GM21423 (cell line): ENCODE results near the gene ATP8A2.
A peak's percentile ranks its signal among the peaks of the same experiment; 100 is the strongest.

ENCODE experiments used
- ATAC-seq: cut with Tn5 transposase; IDR thresholded peaks from one replicate; pipeline ENCODE4 v1.9.1; 2021; ENCODE audit warnings: mild to moderate bottlenecking, moderate library complexity; ENCODE audit not compliant: unreplicated experiment

Gene ATP8A2

DNA sequence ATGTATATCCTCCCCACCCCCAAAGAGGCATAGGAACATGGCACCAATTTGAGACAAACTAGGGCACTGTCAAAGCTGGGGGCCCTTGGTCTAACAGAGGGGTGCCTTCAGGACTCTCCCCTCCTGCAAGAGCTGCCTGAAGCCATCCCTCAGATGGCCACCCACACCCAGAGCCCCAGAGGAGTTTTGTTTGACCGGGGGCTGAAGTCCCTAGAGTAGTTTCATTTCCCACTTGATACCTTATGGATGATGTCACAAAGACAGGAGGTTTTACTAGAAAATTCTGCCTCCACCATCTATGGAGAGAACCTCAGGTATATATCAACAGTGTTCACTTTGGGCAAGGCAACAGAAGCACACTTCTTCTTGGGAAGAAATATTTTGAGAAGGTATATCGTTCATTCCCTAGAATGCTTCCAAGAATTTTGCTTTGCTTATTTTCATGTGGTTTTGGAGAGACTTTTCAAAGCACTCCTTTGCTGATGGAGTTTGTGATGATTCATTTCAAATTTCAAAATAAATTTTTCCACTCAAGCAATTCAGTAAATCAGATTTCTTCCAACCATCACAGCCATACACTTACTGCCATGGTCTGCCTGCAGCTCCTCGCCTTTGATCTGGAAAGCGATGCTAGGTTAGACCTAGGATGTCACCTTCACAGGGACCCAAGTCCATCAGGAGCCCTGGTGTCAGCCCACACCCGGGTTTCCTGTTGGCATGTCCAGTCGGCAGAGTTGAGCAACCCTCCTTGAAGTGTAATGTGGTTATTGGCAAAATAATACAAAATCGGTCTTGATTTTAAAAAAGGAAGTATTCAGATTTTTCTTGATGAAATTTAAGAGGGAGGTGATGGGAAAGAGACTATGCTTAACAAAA lies 473.0 kb downstream of the ATP8A2 start:
- no peak for ATAC-seq

DNA sequence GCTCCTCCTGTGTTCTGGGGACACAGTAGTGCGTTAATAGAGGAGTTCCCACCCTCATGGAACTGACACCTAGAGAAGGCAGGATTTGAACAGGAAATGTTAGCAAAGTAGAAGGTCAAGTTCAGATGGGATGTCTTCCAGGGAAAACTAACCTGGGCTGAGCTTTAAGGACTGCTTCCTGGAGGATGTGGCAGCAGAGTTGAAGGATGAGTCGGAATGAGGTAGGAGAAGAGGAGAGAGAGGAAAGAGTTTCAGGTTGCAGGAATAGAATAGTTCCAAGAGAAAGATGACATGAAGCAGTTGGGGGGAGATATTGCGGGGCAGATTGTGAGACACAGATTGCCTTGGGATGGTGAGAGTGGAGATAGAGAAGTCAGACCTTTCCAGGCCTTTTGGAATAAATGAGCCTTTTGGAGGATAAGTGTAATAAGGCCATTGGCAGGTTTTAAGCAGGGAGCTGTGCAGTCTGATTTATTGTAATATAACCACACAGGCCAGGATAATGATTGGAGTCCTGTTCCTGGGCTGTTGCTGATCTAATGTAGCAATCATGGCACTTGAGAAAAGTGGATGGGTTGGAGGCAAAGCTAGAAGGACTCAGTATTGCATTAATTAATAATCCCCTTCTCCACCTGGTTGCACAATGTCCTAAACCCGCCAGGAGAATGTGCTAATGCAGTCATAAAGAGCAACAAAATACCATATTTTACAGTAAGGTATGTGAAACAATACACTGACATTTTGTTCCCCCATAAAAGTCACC lies 474.6 kb downstream of the ATP8A2 start:
- ATAC-seq: no peak

DNA sequence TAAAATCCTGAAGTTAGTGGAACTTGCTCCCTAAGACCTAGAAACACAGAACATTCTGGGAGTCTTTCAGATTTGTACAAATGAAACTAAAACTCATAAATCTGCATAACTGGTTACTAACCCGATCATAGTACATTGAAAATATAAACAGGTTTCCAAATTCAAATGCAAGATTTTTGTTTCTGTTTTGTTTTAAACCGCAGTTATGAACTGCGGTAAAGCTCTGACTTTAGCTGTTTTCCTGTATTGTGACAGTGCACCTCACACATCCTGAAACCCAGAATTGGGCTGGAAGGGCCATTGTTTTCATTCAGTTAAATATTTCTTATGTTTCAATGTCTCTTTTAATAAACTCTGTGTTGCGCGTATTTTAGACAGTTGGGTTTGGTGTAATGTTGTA lies 475.4 kb downstream of the ATP8A2 start:
- peak; percentile 89 for ATAC-seq

DNA sequence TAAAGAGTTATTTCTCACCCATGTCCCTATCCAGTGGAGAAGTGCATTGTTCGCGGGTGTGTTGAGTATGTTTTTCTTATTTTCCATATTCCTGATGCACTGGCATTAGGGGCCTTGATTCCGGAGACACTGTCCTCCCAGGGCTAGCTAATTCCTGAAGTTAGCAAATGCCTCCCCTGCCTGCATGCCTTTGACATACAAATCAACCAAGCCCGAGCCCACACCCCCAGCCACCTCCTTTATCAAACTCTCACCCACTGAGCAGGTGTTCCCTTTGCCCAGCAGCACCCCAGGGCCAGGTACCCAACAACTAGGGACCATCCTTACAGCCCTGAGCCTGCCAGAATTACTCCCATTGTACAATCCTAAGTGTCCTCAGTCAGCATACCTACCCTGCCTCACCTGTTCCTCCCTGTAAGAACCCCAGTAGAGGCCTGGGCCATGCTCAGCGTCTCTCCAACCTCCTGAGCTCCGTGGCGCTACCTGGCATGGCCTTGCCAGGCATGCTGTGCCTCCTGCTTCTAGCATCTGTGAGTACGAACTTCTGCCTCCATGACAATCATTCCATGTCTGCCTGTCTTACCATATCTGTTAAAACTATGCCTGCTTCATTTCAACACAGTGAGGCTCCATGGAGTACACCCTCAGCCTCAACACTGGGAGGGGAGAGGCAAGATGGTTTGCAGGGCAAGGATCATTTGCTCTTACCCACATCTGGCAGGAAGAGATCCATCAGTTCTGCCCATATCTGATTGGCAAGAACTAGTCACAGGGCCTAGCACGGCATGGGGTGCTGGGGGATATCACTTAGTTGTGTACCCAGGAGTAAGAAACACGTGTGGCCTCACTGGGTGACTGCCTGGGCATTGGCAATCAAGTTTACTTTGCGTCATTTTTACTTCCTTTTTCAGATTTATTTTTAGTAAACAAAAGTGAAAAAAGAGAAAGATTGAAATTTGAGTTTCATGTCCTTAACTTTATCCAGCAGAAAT lies 476.2 kb downstream of the ATP8A2 start:
- no peak for ATAC-seq

DNA sequence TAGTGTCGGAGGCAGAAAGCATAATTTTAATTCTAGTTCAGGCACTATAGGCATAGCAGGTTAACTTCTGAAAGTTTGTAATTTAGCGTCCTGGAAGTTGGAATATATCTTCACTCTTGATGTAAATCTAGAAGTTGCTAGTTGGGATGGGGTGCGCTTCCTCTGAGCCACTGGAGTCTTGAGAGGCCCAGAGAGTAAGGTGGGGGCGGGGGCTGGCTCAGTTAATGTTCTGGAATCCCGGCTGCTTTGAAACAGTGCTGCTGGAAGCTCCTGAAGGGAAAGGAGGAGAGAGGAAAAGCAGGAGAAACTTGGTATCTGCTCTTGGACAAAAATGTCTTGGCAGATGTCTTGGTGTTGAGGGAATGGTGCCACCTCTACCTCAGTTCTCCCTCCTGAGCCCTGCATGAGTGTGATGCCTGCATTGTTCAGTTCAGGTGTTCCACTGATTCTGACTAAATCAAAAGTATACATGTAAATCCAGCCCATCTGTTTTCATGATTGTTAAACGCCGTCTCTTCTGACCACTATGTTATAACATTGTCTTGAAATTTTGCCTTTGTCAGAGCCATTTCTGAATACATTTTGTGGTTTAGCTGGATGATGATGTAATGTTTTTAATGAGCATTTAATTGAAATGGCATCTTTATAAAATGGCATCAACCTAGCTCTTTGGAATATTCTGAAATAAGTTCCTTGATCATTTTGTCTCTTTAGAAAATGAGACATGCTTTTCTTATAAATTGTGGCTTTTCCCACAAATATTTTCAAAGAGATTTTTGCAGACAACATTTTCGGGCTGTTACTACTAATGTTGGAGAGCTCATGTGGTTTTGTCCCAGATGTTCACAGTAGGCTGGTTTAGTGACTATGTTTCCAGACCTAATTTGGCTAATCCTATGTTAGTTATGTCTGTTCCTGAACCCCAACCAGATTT lies 477.3 kb downstream of the ATP8A2 start:
- ATAC-seq: no peak

DNA sequence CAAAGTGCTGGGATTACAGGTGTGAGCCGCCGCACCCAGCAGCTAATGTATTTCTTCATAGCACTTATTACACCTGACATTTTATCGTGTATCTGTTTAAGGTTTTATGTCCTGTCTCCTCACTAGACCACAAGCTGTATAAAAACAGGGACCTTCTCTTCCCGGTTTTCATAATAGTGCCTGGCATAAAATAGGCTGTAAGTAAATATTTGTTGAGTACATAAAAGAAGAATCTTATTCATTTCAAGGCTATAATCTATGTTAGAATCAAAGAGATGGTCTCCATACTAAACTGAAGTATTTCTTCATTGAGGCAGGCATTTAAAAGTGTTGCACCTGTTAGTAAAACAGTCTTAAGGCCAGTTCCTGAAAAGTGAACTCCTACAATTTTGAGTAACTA lies 486.1 kb downstream of the ATP8A2 start:
- ATAC-seq: no peak

DNA sequence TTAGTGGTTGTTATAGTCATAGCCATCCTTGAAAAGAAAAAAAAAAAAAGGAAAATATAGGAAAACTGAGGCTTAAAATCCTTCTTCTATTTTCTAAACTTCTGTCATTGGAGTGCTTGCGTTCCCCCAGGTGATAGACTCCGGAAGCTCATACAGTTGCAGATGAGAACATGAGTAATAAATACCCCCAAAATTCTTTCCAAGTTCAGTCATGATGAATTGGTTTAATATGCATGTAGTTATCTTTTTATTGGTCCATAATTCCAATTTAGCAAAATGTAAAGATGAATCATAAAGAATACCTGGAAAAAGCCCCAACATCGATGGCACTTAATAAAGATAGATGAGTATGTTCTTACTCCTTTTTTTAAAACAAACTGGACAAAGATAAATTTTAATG lies 487.8 kb downstream of the ATP8A2 start:
- no peak for ATAC-seq

DNA sequence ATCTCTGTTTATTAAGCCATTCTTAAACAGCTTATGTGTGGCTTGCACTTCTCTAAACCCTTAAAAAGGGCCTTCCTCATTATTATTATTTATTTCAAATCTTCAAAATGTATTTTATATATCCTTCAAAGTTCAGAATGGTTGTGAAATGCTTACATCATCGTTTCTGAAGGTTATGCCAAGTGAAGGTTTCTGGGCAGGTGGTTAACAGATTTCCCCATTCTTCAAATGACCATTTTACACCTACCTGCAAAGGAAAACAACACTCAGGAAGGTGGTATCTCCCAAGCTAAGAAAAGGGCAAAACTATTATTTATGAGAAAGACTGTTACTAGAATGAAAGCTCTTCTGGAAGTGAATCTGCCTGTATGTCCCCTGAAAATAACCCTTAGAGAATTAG lies 488.5 kb downstream of the ATP8A2 start:
- ATAC-seq: no peak

DNA sequence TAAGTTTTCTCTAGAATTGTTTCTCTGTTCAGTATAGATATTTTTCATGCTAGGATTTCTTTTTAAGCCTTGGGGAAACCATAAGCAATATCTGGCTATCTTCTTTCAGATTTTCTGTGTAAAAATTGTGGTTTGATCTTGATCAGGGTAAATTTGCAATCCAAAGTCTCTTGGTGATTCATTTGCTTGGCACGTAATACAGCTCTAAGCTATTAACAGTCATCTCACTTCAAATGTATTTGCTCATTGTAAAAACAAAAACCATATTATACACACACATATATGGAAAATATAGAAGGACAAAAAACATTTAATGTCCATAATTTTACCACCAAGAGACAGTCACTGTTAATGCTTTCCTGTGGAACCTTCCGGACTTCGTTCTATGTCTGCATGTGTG lies 489.1 kb downstream of the ATP8A2 start:
- no peak for ATAC-seq

DNA sequence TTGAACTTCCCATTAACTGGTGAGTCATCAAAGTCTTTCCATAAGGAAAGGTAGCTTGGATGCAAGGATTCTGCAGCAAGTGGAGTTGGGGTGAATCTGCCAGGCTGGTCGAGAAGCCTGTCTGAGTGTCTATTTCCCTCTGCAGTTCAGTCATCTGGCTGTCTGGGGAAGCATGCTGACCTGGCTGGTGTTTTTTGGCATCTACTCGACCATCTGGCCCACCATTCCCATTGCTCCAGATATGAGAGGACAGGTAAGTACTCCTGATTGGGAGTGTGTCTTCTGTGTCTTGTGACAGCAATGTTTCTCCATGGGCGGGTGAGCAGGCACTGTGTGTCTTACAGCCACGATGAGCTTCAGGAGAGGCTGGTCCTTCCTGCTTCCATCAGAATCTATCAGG lies 490.4 kb downstream of the ATP8A2 start:
- ATAC-seq: no peak

DNA sequence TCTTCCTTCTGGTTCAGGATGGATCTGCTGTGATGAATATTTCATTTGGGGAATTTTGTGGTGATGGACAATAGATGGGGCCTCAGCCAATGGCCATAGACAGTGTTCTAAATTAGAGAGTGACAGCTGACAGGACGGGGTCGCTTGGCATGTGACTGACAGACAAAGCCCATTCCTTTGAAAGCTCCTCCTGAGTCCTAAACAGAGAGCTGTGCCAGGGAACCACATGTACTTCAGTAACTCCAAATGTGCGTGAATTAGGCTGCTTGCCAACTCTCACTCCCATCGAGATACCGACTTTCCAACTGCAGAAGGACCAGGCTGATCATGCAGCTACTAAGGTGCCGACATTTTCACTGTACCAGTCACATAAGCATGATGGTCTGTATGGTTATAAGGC lies 492.3 kb downstream of the ATP8A2 start:
- no peak for ATAC-seq

DNA sequence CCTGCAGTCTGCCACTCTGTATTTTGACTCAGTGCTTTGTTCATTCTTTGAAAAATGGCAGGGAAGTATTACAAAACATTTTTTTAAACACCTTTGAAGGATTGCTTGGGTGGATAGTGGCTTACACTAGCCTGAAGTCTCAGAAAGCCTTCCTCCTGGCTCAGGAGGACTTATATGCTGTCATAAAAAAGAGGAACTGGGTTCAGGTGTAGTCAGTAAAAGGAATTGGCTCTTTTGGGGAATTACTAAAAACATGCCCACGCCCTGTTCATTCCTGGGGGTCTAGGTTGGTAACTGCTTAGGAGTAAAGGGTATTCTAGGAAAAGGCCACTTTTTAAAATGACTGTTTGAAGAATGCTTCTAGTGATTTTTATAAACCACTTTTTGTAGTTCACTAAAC lies 493.2 kb downstream of the ATP8A2 start:
- no peak for ATAC-seq

DNA sequence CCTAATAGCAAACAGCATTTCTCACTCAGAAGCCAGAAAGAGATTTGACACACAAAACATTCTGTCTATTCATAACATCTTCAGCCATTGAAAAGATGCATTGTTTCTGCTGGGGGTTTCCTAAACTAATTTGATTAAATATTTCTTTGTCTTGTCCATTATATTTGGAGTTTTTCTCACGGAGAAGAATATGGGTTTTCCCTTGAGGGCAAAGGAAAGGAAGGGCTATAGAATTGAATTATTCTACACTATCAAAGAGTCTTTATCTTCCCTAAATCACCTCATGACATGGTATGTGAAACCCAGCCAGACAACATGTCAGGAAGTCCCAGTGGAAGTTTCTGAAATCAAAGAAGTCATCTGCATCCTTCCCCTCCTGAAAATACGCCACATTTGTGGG lies 493.6 kb downstream of the ATP8A2 start:
- ATAC-seq: no peak

DNA sequence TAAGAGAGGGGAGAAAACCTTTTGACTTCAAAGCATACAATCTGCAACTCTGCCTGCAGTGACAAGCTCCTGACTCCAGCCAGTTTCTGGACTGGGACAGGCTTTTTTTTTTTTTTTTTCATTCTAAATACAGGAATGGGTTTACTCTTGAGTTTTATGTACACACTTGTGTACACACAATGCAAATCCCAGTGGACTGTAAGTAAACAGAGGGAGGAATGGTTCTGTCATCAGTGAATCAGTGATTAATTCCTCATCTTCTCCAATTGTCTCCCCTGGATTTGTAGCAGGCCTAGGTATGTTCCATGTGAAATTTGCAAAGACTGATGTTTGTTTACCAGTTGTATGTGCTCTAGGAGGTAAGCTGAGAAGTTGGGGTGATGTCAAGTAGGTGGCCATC lies 495.3 kb downstream of the ATP8A2 start:
- no peak for ATAC-seq

DNA sequence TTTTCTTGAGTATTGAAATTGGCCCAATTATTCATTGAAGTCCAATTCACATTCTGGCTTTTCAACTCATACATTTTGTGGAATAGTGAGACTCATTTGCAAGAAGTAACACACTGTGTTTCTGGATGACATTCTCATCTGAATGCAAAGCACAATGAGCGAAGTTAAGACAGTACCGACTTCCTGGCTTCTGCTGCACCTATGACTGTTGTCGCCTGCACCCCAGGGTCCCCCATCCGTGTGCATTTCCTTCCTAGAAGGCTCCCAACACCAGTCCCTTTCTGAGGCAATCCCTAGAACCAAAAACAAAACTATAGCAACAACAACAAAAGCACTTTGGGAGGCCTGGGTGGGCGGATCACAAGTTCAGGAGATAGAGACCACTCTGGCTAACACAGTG lies 496.7 kb downstream of the ATP8A2 start:
- ATAC-seq: no peak

DNA sequence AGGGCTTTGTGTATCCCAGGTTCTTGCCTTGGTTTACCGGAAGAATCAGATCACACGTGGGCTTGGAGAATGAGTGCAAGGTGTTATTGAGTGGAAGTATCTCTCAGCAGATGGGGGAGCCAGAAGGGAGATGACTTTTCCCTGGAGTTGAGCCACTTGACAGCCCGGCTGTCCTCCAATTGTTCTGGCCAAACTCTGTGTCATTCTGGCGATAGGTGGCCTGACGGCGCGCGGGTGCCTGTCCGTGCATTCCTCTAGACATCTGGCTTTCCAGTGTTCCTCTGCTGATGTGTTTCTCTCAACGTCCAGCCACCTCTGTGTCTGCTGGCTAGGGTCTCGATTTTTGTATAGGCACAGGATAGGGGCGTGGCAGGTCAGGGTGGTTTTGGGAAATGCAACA lies 498.2 kb downstream of the ATP8A2 start:
- ATAC-seq: no peak

DNA sequence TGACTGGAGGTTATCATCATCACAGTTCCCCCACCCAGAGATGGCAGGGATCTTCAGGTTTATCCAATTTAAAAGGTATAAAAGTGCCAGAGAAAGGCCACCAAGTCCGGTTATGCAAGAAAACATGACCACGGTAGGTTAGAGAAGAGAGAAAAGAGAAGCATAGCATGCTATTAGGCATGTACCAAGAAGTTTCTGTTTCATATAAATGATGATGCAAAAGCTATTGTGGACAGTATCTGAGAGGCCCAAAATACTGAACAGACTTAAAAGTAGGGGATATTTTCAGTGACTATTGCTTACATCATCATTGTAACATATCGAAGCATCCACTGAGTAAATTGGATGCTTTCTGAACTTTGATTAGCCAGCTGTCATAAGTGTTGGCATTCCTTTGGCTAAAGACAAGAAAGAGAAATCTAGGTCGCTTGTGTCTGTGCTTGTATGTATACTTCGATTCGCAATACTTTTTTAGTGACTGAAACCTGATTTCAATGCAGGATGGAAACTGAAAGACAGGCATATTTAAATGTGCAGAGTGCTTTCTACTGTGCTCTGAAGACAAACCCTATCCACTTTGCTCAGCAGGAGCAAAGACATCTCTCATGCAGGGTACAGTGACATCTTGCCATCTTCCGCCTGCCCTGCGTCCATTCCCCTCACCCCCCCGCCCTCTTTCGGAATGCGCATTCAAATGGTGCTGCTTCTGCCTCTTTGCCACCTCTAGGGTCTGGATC lies 499.8 kb downstream of the ATP8A2 start:
- no peak for ATAC-seq

DNA sequence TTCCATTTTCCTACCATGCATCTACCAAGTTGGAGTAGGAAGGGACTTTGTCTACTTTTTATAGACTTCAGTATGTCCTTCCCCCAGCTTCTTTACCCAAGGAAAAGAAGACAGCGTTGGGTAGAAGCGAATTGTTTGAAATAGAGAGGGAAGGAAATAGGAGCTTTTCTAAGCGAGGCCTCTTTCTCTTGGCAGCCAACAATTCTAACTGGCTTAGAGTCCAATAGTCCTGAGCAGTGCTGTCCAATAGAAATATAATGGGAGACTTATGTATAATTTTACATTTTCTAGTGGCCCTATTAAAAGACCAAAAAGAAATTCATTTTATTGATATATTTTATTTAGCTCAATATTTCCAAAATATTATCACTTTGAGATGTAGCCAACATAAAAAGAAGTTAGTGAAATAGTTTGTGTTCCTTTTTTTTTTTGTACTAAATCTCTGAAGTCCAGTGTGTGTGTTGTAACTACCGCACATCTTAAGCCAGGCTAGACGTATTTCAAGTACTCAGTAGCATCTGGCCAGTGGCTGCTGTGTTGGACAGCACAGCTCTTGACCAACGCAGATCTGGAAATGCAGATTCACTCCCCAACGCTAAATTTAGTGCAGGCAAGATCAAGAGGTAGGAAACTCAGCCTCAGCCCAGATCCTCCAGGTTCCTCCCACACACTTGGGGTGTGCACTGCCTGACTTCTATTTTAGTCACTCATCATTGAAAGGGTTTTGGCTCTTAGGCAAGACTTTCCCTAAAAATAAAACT lies 500.9 kb downstream of the ATP8A2 start:
- ATAC-seq: no peak

DNA sequence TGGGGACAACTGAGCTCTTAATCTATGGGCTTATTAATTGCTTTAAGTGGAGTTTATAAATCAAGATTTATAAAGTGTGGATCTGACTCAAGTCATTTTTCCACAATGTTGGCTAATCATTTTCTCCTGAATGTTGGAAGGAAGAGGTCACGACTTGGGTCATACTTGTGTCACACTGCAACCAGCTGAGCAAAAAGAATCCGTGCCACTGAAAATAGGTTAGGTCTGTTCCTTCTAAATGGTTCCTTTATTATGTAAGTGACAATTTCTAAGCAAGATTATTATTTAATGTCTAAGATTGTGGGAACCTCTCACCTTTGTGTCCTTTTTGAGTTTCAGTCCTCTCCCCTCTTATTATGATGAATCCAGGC lies 501.5 kb downstream of the ATP8A2 start:
- no peak for ATAC-seq
